ENCODE data around the gene TEX11.
"Not testable (repeated sequence)": the region's sequence is repeated elsewhere in the genome, so short reads cannot be mapped to it uniquely, and the experiment has no call there.

TEX11 gene

GRCh38 chrX:70754169-70754848, 154.2 kb downstream of the TEX11 start:
- H3K27ac ChIP-seq (ENCODE audit: low read length) = no peak overlapping the region
- no peaks in the 10 kb centered on the region for H4K20me1 ChIP-seq (ENCODE audit: insufficient read depth, low read length)
- no peak for TF ChIP-seq EZH2phosphoT487 (IDR thresholded peaks at IDR 0.05; ENCODE audit: low read depth)
- no peak for TF ChIP-seq CTCF (IDR thresholded peaks at IDR 0.05; ENCODE audit: low read depth, low read length)
- no peaks in the 10 kb centered on the region for H3K36me3 ChIP-seq (replicated peaks; ENCODE audit: low read depth, low read length)
- H3K9me3 ChIP-seq (ENCODE audit: insufficient read depth, low read length) = no peaks in the 10 kb centered on the region
- no peaks in the 10 kb centered on the region for H3K4me1 ChIP-seq (ENCODE audit: low read length)
- no peak overlapping the region for H3K4me3 ChIP-seq (ENCODE audit: low read length)
- H3K79me2 ChIP-seq (ENCODE audit: low read length) = no peaks in the 10 kb centered on the region
- H3K27me3 ChIP-seq (ENCODE audit: low read depth, low read length) = no peaks in the 10 kb centered on the region
- H3K4me2 ChIP-seq (ENCODE audit: low read length) = no peak overlapping the region
- no peak overlapping the region for H3K9ac ChIP-seq (ENCODE audit: low read length)
- H2AFZ ChIP-seq (ENCODE audit: low read depth, low read length) = no peak overlapping the region

GRCh38 chrX:70733774-70734173, 174.7 kb downstream of the TEX11 start:
- H3K79me2 ChIP-seq (ENCODE audit: low read length); H3K9ac ChIP-seq (ENCODE audit: low read length): not testable (repeated sequence)

GRCh38 chrX:70727961-70728360, 180.6 kb downstream of the TEX11 start:
- H3K4me2 ChIP-seq (ENCODE audit: low read length) = not testable (repeated sequence)

More at GRCh38 chrX:70733774-70734173, 174.7 kb downstream of the TEX11 start:
- H2AFZ ChIP-seq (ENCODE audit: low read depth, low read length); H3K27ac ChIP-seq (ENCODE audit: low read length); H3K36me3 ChIP-seq (replicated peaks; ENCODE audit: low read depth, low read length); H3K9me3 ChIP-seq (ENCODE audit: insufficient read depth, low read length); H3K4me3 ChIP-seq (ENCODE audit: low read length); H3K4me1 ChIP-seq (ENCODE audit: low read length); H3K27me3 ChIP-seq (ENCODE audit: low read depth, low read length); H3K4me2 ChIP-seq (ENCODE audit: low read length); H4K20me1 ChIP-seq (ENCODE audit: insufficient read depth, low read length): not testable (repeated sequence)

GRCh38 chrX:70720721-70721120, 187.8 kb downstream of the TEX11 start:
- Histone ChIP-seq H3K36me3 (replicated peaks; ENCODE audit: low read depth, low read length) (no peaks in the 10 kb centered on the region), H3K4me3 (ENCODE audit: low read length) (no peak overlapping the region), H3K4me2 (ENCODE audit: low read length) (no peak overlapping the region), H3K9me3 (ENCODE audit: insufficient read depth, low read length) (no peaks in the 10 kb centered on the region), H3K4me1 (ENCODE audit: low read length) (no peaks in the 10 kb centered on the region), H3K27ac (ENCODE audit: low read length) (no peak overlapping the region), H3K79me2 (ENCODE audit: low read length) (no peaks in the 10 kb centered on the region), H4K20me1 (ENCODE audit: insufficient read depth, low read length) (no peaks in the 10 kb centered on the region), H3K9ac (ENCODE audit: low read length) (no peak overlapping the region), H3K27me3 (ENCODE audit: low read depth, low read length) (no peaks in the 10 kb centered on the region), H2AFZ (ENCODE audit: low read depth, low read length) (no peak overlapping the region)
- TF ChIP-seq EZH2phosphoT487 (IDR thresholded peaks at IDR 0.05; ENCODE audit: low read depth) (no peak), CTCF (IDR thresholded peaks at IDR 0.05; ENCODE audit: low read depth, low read length) (no peak)

More at GRCh38 chrX:70727961-70728360, 180.6 kb downstream of the TEX11 start:
- H3K4me1 ChIP-seq (ENCODE audit: low read length); H3K27ac ChIP-seq (ENCODE audit: low read length); H3K4me3 ChIP-seq (ENCODE audit: low read length); H3K9ac ChIP-seq (ENCODE audit: low read length); H3K27me3 ChIP-seq (ENCODE audit: low read depth, low read length); H3K79me2 ChIP-seq (ENCODE audit: low read length); H2AFZ ChIP-seq (ENCODE audit: low read depth, low read length); H3K9me3 ChIP-seq (ENCODE audit: insufficient read depth, low read length); H4K20me1 ChIP-seq (ENCODE audit: insufficient read depth, low read length); H3K36me3 ChIP-seq (replicated peaks; ENCODE audit: low read depth, low read length): not testable (repeated sequence)

- H3K4me2 ChIP-seq (ENCODE audit: low read length); H3K4me1 ChIP-seq (ENCODE audit: low read length): not testable (repeated sequence)
Measured at GRCh38 chrX:70711336-70711735, 197.2 kb downstream of the TEX11 start.

More at GRCh38 chrX:70711336-70711735, 197.2 kb downstream of the TEX11 start:
- not testable (repeated sequence) for H3K9me3 ChIP-seq (ENCODE audit: insufficient read depth, low read length); H2AFZ ChIP-seq (ENCODE audit: low read depth, low read length); H3K79me2 ChIP-seq (ENCODE audit: low read length); H3K9ac ChIP-seq (ENCODE audit: low read length); H4K20me1 ChIP-seq (ENCODE audit: insufficient read depth, low read length); H3K27me3 ChIP-seq (ENCODE audit: low read depth, low read length); H3K4me3 ChIP-seq (ENCODE audit: low read length); H3K36me3 ChIP-seq (replicated peaks; ENCODE audit: low read depth, low read length); H3K27ac ChIP-seq (ENCODE audit: low read length)

Data from OCI-LY3 (cell line).